ENCODE measurements around the gene MLLT1. TPM values are rescaled to one million over a fixed set of nuclear protein-coding genes. Genes with fewer than 3 reads are reported as not detected.

The MLLT1 gene
- total RNA-seq, 1 experiment from 2014 or later, result 60.0 TPM

DNA sequence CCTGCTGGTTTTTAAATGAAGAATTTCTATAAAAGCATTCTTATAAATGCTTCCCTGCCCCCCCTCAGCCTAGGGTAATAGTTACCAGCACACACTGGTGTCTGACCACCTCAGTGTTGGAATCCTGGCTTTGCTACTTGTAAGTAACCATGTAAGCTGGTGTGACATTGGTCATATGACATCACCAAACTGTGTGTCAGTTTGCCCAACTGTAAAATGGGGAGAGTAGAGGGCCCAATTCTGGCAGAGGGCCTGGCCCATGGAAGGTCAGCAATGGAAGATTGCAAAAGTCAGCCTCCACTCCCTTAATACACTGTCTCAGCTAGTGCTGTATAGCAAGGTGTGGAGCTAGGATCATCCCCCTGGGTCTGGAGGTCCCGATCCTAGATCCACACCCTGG lies 112.7 kb downstream of the MLLT1 start:
- ChIA-PET CTCF (no interaction called here), POLR2A (no interaction called here)
- intact Hi-C loops (cut with micrococcal nuclease; ENCODE audit: unreplicated experiment), result no loop called here
- no peak overlapping the region for H3K4me3 ChIP-seq (ENCODE audit: low read depth, low read length)
- no peaks in the 10 kb centered on the region for H3K27me3 ChIP-seq (replicated peaks; ENCODE audit: control insufficient read depth, insufficient read depth, low read length)
- no peak for DNase-seq
- Mint-ChIP-seq H3K27me3 (ENCODE audit: insufficient read depth, unreplicated experiment) (no peaks in the 10 kb centered on the region), H3K4me3 (ENCODE audit: unreplicated experiment) (no peak overlapping the region), H3K27ac (ENCODE audit: unreplicated experiment) (no peak overlapping the region), H3K4me1 (ENCODE audit: low read depth, unreplicated experiment) (no peaks in the 10 kb centered on the region), H3K9me3 (ENCODE audit: unreplicated experiment) (peaks cover 20% of the 10 kb centered on the region), H3K36me3 (ENCODE audit: insufficient read depth, unreplicated experiment) (no peaks in the 10 kb centered on the region)
- TF ChIP-seq, protein P1, sequence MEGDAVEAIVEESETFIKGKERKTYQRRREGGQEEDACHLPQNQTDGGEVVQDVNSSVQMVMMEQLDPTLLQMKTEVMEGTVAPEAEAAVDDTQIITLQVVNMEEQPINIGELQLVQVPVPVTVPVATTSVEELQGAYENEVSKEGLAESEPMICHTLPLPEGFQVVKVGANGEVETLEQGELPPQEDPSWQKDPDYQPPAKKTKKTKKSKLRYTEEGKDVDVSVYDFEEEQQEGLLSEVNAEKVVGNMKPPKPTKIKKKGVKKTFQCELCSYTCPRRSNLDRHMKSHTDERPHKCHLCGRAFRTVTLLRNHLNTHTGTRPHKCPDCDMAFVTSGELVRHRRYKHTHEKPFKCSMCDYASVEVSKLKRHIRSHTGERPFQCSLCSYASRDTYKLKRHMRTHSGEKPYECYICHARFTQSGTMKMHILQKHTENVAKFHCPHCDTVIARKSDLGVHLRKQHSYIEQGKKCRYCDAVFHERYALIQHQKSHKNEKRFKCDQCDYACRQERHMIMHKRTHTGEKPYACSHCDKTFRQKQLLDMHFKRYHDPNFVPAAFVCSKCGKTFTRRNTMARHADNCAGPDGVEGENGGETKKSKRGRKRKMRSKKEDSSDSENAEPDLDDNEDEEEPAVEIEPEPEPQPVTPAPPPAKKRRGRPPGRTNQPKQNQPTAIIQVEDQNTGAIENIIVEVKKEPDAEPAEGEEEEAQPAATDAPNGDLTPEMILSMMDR (IDR thresholded peaks at IDR 0.05; ENCODE audit: insufficient read depth in 1 of 2, low read depth in 1 of 2, low read length in 1 of 2, severe bottlenecking in 1 of 2, unreplicated experiment in 1 of 2), result no peak
- H3K9me3 ChIP-seq, result no peaks in the 10 kb centered on the region
- BruUV-seq (replicated peaks), result no TSS peak
- no peaks in the 10 kb centered on the region for H3K4me1 ChIP-seq
- H3K36me3 ChIP-seq (ENCODE audit: control insufficient read depth, insufficient read depth, low read length), result no peaks in the 10 kb centered on the region

DNA sequence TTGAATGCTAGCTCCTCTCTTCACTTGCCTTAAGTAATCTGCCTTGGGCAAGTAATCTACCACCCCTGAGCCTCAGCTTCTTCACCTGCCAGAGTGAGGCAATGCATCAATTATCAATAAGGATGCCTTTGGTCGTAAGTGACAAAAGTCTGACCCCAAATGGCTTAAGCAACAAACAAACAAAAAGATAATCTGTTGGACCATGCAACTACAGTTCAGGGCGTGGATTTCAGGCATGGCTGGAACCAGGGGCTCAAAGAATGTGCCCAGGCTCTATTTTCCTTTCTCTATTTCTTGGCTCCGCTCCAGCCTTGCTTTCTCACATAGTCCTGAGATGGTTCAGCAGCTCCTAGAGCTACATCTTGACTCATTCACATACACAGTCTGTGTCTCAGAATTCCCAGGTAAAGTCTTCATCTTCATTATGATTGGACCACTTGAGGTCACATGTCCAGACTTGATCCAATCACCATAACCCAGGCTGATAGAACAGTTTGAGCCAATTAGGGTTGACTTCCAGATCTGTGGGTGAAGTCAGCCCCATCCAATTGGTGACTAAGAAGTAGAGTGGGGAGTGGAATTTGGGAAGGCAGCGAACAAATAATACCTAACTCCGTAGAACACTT lies 114.8 kb downstream of the MLLT1 start:
- TF ChIP-seq, protein P1 (IDR thresholded peaks at IDR 0.05; ENCODE audit: insufficient read depth in 1 of 2, low read depth in 1 of 2, low read length in 1 of 2, severe bottlenecking in 1 of 2, unreplicated experiment in 1 of 2), result no peak
- no peak overlapping the region for H3K4me3 ChIP-seq (ENCODE audit: low read depth, low read length)
- DNase-seq, result no peak
- POLR2A ChIA-PET, result no interaction called here
- CTCF ChIA-PET, result no interaction called here
- no TSS peak for BruUV-seq (replicated peaks)
- Mint-ChIP-seq H3K27me3 (ENCODE audit: insufficient read depth, unreplicated experiment) (no peaks in the 10 kb centered on the region), H3K36me3 (ENCODE audit: insufficient read depth, unreplicated experiment) (no peaks in the 10 kb centered on the region), H3K4me1 (ENCODE audit: low read depth, unreplicated experiment) (no peaks in the 10 kb centered on the region), H3K9me3 (ENCODE audit: unreplicated experiment) (peaks cover 19% of the 10 kb centered on the region), H3K4me3 (ENCODE audit: unreplicated experiment) (no peak overlapping the region), H3K27ac (ENCODE audit: unreplicated experiment) (no peak overlapping the region)
- H3K9me3 ChIP-seq, result no peaks in the 10 kb centered on the region
- intact Hi-C loops (cut with micrococcal nuclease; ENCODE audit: unreplicated experiment), result no loop called here
- H3K36me3 ChIP-seq (ENCODE audit: control insufficient read depth, insufficient read depth, low read length), result no peaks in the 10 kb centered on the region
- H3K27me3 ChIP-seq (replicated peaks; ENCODE audit: control insufficient read depth, insufficient read depth, low read length), result no peaks in the 10 kb centered on the region
- no peaks in the 10 kb centered on the region for H3K4me1 ChIP-seq

DNA sequence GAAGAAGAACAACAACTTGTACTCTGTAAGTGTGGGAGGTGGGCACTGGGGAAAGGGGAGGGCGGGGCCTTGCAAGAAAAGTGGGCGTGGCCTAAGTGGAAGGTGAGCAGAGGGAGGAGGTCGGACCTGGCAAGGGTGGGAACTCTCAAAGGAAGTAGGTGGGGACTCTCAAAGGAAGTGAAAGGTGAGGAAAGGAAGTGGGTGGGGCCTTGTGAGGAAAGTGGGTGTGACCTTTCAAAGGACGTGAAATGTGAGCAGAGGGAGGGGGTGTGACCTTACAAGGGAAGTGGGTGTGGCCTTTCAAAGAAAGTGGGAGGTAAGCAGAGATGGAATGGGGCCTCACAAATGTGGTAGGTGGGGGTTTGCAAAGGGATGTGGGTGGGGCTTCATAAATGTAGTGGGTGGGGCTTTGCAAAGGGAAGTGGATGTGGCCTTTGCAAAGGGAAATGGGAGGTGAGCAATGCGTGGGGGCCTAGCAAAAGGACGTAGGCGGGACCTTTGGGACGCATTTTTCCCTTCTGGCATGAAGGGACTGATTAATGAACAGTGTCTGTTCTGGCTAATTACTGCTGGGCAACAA lies 118.4 kb downstream of the MLLT1 start:
- Mint-ChIP-seq H3K27ac (ENCODE audit: unreplicated experiment) (no peak overlapping the region), H3K4me1 (ENCODE audit: low read depth, unreplicated experiment) (no peaks in the 10 kb centered on the region), H3K27me3 (ENCODE audit: insufficient read depth, unreplicated experiment) (peaks cover 6% of the 10 kb centered on the region), H3K9me3 (ENCODE audit: unreplicated experiment) (peaks cover 18% of the 10 kb centered on the region), H3K4me3 (ENCODE audit: unreplicated experiment) (no peak overlapping the region), H3K36me3 (ENCODE audit: insufficient read depth, unreplicated experiment) (no peaks in the 10 kb centered on the region)
- ChIA-PET POLR2A (no interaction called here), CTCF (no interaction called here)
- no TSS peak for BruUV-seq (replicated peaks)
- intact Hi-C loops (cut with micrococcal nuclease; ENCODE audit: unreplicated experiment), result no loop called here
- TF ChIP-seq, protein P1 (IDR thresholded peaks at IDR 0.05; ENCODE audit: insufficient read depth in 1 of 2, low read depth in 1 of 2, low read length in 1 of 2, severe bottlenecking in 1 of 2, unreplicated experiment in 1 of 2), result no peak
- H3K9me3 ChIP-seq, result no peaks in the 10 kb centered on the region
- no peaks in the 10 kb centered on the region for H3K4me1 ChIP-seq
- H3K36me3 ChIP-seq (ENCODE audit: control insufficient read depth, insufficient read depth, low read length), result no peaks in the 10 kb centered on the region
- no peaks in the 10 kb centered on the region for H3K27me3 ChIP-seq (replicated peaks; ENCODE audit: control insufficient read depth, insufficient read depth, low read length)
- peak; percentile 19 to 63 for DNase-seq
- H3K4me3 ChIP-seq (ENCODE audit: low read depth, low read length), result no peak overlapping the region

Other genes with a start within 250 kb of the MLLT1 start
- 9.3 and 10.2 TPM in 2 replicates for gene RFX2, start 169.5 kb downstream of the MLLT1 start, total RNA-seq (2022)
- gene ACSBG2, start 144.3 kb downstream of the MLLT1 start, total RNA-seq (2022), result not detected in 2 replicates
- not detected in 2 replicates for gene ACER1, start 53.6 kb upstream of the MLLT1 start, total RNA-seq (2022)
- 86.8 and 93.5 TPM in 2 replicates for gene CLPP, start 81.6 kb upstream of the MLLT1 start, total RNA-seq (2022)
- gene ALKBH7, start 92.8 kb upstream of the MLLT1 start, total RNA-seq (2022), result 55.5 and 70.0 TPM in 2 replicates
- gene PSPN, start 96.0 kb upstream of the MLLT1 start, total RNA-seq (2022), result 2.9 and 3.4 TPM in 2 replicates
- gene GTF2F1, start 113.2 kb upstream of the MLLT1 start, total RNA-seq (2022), result 66.6 and 77.4 TPM in 2 replicates
- 589 and 610 TPM in 2 replicates for gene KHSRP, start 144.8 kb upstream of the MLLT1 start, total RNA-seq (2022)
- gene SLC25A41, start 153.8 kb upstream of the MLLT1 start, total RNA-seq (2022), result 0.23 TPM in 1 of 2 replicates, not detected in the other
- gene SLC25A23, start 179.8 kb upstream of the MLLT1 start, total RNA-seq (2022), result 70.5 and 73.5 TPM in 2 replicates
- 53.9 and 54.5 TPM in 2 replicates for gene CRB3, start 184.3 kb upstream of the MLLT1 start, total RNA-seq (2022)
- 3.5 and 4.4 TPM in 2 replicates for gene DENND1C, start 201.8 kb upstream of the MLLT1 start, total RNA-seq (2022)
- gene TUBB4A, start 222.3 kb upstream of the MLLT1 start, total RNA-seq (2022), result 3.8 and 6.0 TPM in 2 replicates

Measured in Caco-2 (cell line).